HCT116 (cell line): ENCODE results near the gene SLC24A3. TPM values are rescaled to one million over a fixed set of nuclear protein-coding genes. Genes with fewer than 3 reads are reported as not detected.

ENCODE experiments used
- ATAC-seq: fragments of 200-7000 bp; cut with Tn5 transposase; 2 replicates; pipeline ENCODE4 v1.9.1; 2020; ENCODE audit warnings: mild to moderate bottlenecking, moderate library complexity
- BruUV-seq: library from RNA; stranded (reverse); fragments of 400-500 nt; replicated peaks from 2 replicates; lab custom pipeline; 2021; lab: Mats Ljungman, UMichigan
- CTCF ChIA-PET: fragments of 300-600 bp; sonication (Branson Sonifier 250); formaldehyde crosslinking; loops from one replicate; lab custom pipeline; 2021; ENCODE audit warnings: antibody characterized with exemption; lab: Charles Lee
- POLR2A ChIA-PET: fragments of 300-600, 350-600 bp; sonication (Branson Sonifier 250); formaldehyde crosslinking; loops from one replicate; lab custom pipeline; 2021; ENCODE audit warnings: antibody characterized with exemption; lab: Charles Lee
- RAD21 ChIA-PET, 2 experiments: fragments of 300-600 bp; sonication (Branson Sonifier 250); formaldehyde crosslinking; loops; one replicate each; lab custom pipeline; 2023; ENCODE audit warnings: low total read pairs in 2 of 2; ENCODE audit not compliant: uncharacterized antibody in 2 of 2, unreplicated experiment in 2 of 2, low non-redundant PET in 1 of 2; lab: Charles Lee
- DNase-seq: peaks from one replicate; pipeline ENCODE4 v3.0.0-alpha.2; 2010; ENCODE audit warnings: low read depth, low spot score
- H2AFZ ChIP-seq: fragments of 200-600 bp; shearing (Covaris generic), sonication (generic); 2 replicates; pipeline ENCODE4 v1.6.1; 2017; ENCODE audit warnings: low read depth, mixed run types, mixed read lengths, antibody characterized with exemption, low read length; ENCODE audit not compliant: poor library complexity, severe bottlenecking
- H3K27ac ChIP-seq: 2 replicates; pipeline ENCODE4 v1.5.1; 2012; ENCODE audit warnings: low read depth, low read length
- H3K27me3 ChIP-seq: fragments of 200-600 bp; sonication (generic); 2 replicates; pipeline ENCODE4 v1.6.1; 2016; ENCODE audit warnings: mixed run types, low read length, mixed read lengths; ENCODE audit not compliant: insufficient read depth
- H3K36me3 ChIP-seq, 2 experiments: fragments of 200-500 bp in 1 of 2; fragments of 200-600 bp in 1 of 2; sonication (Bioruptor generic) in 1 of 2; sonication (generic) in 1 of 2; 2 replicates each; pipeline versions ENCODE4 v1.5.1 to v1.6.1; 2014 to 2016; ENCODE audit warnings: low read length in 2 of 2, inconsistent platforms in 1 of 2, mixed read lengths in 1 of 2, mixed run types in 1 of 2; ENCODE audit not compliant: insufficient read depth in 2 of 2, control insufficient read depth in 1 of 2
- H3K4me1 ChIP-seq, 2 experiments: fragments of 200-600 bp in 1 of 2; sonication (generic) in 1 of 2; 2 replicates each; pipeline versions ENCODE4 v1.5.1 to v1.6.1; 2012 to 2017; ENCODE audit warnings: low read length in 2 of 2, inconsistent platforms in 1 of 2, mild to moderate bottlenecking in 1 of 2, mixed read lengths in 1 of 2, mixed run types in 1 of 2, moderate library complexity in 1 of 2; ENCODE audit not compliant: insufficient read depth in 2 of 2, control insufficient read depth in 1 of 2
- H3K4me2 ChIP-seq: fragments of 200-600 bp; sonication (generic); 2 replicates; pipeline ENCODE4 v1.6.1; 2017; ENCODE audit warnings: mixed run types, low read length, mixed read lengths
- H3K4me3 ChIP-seq, 2 experiments: fragments of 200-600 bp in 1 of 2; sonication (generic) in 1 of 2; replicated peaks in 1 of 2; 2 replicates each; pipeline ENCODE4 v1.5.1; 2011 to 2016; ENCODE audit warnings: low read length in 2 of 2, control low read depth in 1 of 2, low read depth in 1 of 2, mild to moderate bottlenecking in 1 of 2, mixed read lengths in 1 of 2, mixed run types in 1 of 2
- H3K79me2 ChIP-seq: fragments of 200-600 bp; sonication (generic); 2 replicates; pipeline ENCODE4 v1.6.1; 2017; ENCODE audit warnings: mild to moderate bottlenecking, mixed run types, low read length, moderate library complexity, mixed read lengths; ENCODE audit not compliant: insufficient read depth
- H3K9ac ChIP-seq: fragments of 200-600 bp; sonication (generic); 2 replicates; pipeline ENCODE4 v1.6.1; 2016; ENCODE audit warnings: low read length, mixed read lengths
- H3K9me2 ChIP-seq: fragments of 200-600 bp; sonication (generic), shearing (Covaris generic); 2 replicates; pipeline ENCODE4 v1.6.1; 2017; ENCODE audit warnings: mixed run types, mild to moderate bottlenecking, moderate library complexity; ENCODE audit not compliant: insufficient read depth
- H3K9me3 ChIP-seq, 2 experiments: fragments of 200-500 bp in 1 of 2; fragments of 200-600 bp in 1 of 2; sonication (Bioruptor generic) in 1 of 2; sonication (generic) in 1 of 2; 2 replicates each; pipeline ENCODE4 v1.6.1; 2014 to 2017; ENCODE audit warnings: low read length in 2 of 2, mixed read lengths in 2 of 2, inconsistent platforms in 1 of 2, low read depth in 1 of 2, mild to moderate bottlenecking in 1 of 2, mixed run types in 1 of 2, moderate library complexity in 1 of 2; ENCODE audit not compliant: control insufficient read depth in 1 of 2, insufficient read depth in 1 of 2
- H4K20me1 ChIP-seq: fragments of 200-600 bp; sonication (generic), shearing (Covaris generic); 2 replicates; pipeline ENCODE4 v1.6.1; 2017; ENCODE audit warnings: mixed run types, mild to moderate bottlenecking, moderate library complexity; ENCODE audit not compliant: insufficient read depth
- CTCF ChIP-seq, 3 experiments: fragments of 200-600 bp in 1 of 3; sonication (generic) in 1 of 3; IDR thresholded peaks in 2 of 3; conservative IDR thresholded peaks in 1 of 3; 2 replicates each; pipeline ENCODE4 v1.5.1; 2012 to 2017; ENCODE audit warnings: low read depth in 2 of 3, low read length in 2 of 3, antibody characterized with exemption in 1 of 3, borderline replicate concordance in 1 of 3, control low read depth in 1 of 3, mild to moderate bottlenecking in 1 of 3, mixed read lengths in 1 of 3, mixed run types in 1 of 3, moderate library complexity in 1 of 3; ENCODE audit not compliant: insufficient read depth in 1 of 3
- EGR1 ChIP-seq: IDR thresholded peaks from 2 replicates; pipeline ENCODE4 v1.6.1; 2012; ENCODE audit warnings: low read depth
- EZH2 ChIP-seq: fragments of 200-600 bp; sonication (generic); IDR thresholded peaks from 2 replicates; pipeline ENCODE4 v1.6.1; 2017; ENCODE audit warnings: antibody characterized with exemption, mixed run types
- FOSL1 ChIP-seq: IDR thresholded peaks from 2 replicates; pipeline ENCODE4 v1.6.1; 2012; ENCODE audit warnings: low read depth
- JUND ChIP-seq: IDR thresholded peaks from 2 replicates; pipeline ENCODE4 v1.6.1; 2012
- POLR2AphosphoS5 ChIP-seq: IDR thresholded peaks from 2 replicates; pipeline ENCODE4 v1.6.1; 2011; ENCODE audit warnings: mild to moderate bottlenecking, low read depth, low read length, moderate library complexity
- SP1 ChIP-seq: IDR thresholded peaks from 2 replicates; pipeline ENCODE4 v1.6.1; 2012; ENCODE audit warnings: low read depth
- YY1 ChIP-seq: IDR thresholded peaks from 2 replicates; pipeline ENCODE4 v1.6.1; 2011; ENCODE audit warnings: low read length, low read depth, moderate library complexity, mild to moderate bottlenecking; ENCODE audit not compliant: insufficient replicate concordance; ENCODE audit errors: extremely low read depth
- ZNF274 ChIP-seq: fragments of 200-500 bp; sonication (Bioruptor generic); IDR thresholded peaks from 2 replicates; pipeline ENCODE4 v1.6.1; 2014; ENCODE audit warnings: mild to moderate bottlenecking, low read depth, low read length, inconsistent platforms
- intact Hi-C: fragments of 100-400 bp; cut with micrococcal nuclease; formaldehyde crosslinking; loops from 2 replicates; pipeline ENCODE4 v1.10.0; 2022
- total RNA-seq: library from RNA; stranded (reverse); gene quantifications from one replicate; pipeline ENCODE4 v1.2.1, GENCODE V29; 2021; ENCODE audit not compliant: unreplicated experiment

SLC24A3 gene
- total RNA-seq, 1 experiment from 2014 or later, result not detected

GRCh38 chr20:19515074-19515473 lies 302.6 kb downstream of the SLC24A3 start:
- H3K4me1 ChIP-seq, result no peaks in the 10 kb centered on the region
- intact Hi-C loops, result no loop called here
- no peaks in the 10 kb centered on the region for H3K36me3 ChIP-seq
- no peak for DNase-seq
- H3K27ac ChIP-seq, result no peak overlapping the region
- H3K4me3 ChIP-seq, result no peak overlapping the region
- BruUV-seq, result no TSS peak
- no peaks in the 10 kb centered on the region for H3K9me3 ChIP-seq
- H3K9me2 ChIP-seq, result no peaks in the 10 kb centered on the region
- TF ChIP-seq YY1, result no peak
- H3K4me2 ChIP-seq, result no peak overlapping the region
- ATAC-seq, result no peak
- no peak overlapping the region for H3K9ac ChIP-seq
- POLR2A ChIA-PET, result no interaction called here
- CTCF ChIA-PET, result no interaction called here
- RAD21 ChIA-PET, result no interaction called here
- no peaks in the 10 kb centered on the region for H3K79me2 ChIP-seq
- no peaks in the 10 kb centered on the region for H3K27me3 ChIP-seq
- no peaks in the 10 kb centered on the region for H4K20me1 ChIP-seq
- no peak overlapping the region for H2AFZ ChIP-seq

GRCh38 chr20:19519466-19519865 lies 307.0 kb downstream of the SLC24A3 start:
- POLR2A ChIA-PET, result no interaction called here
- no TSS peak for BruUV-seq
- intact Hi-C loops, result no loop called here
- H3K4me2 ChIP-seq, result no peak overlapping the region
- no peak overlapping the region for H3K9ac ChIP-seq
- H3K4me1 ChIP-seq, result no peaks in the 10 kb centered on the region
- H4K20me1 ChIP-seq, result no peaks in the 10 kb centered on the region
- CTCF ChIA-PET, result no interaction called here
- H3K9me3 ChIP-seq, result no peaks in the 10 kb centered on the region
- RAD21 ChIA-PET, result no interaction called here
- no peaks in the 10 kb centered on the region for H3K36me3 ChIP-seq
- H3K9me2 ChIP-seq, result no peaks in the 10 kb centered on the region
- DNase-seq (no peak), ATAC-seq (no peak)
- H3K4me3 ChIP-seq, result no peak overlapping the region
- H3K27me3 ChIP-seq, result no peaks in the 10 kb centered on the region
- TF ChIP-seq SP1 (no peak), ZNF274 (no peak), FOSL1 (no peak), JUND (no peak), CTCF (IDR thresholded peaks at IDR 0.05 in 2 of 3, conservative IDR thresholded peaks at IDR 0.05 in 1 of 3; ENCODE audit: borderline replicate concordance in 1 of 3, insufficient read depth in 1 of 3, low read depth in 2 of 3, low read length in 2 of 3) (no peak), EZH2 (no peak), EGR1 (no peak), POLR2AphosphoS5 (no peak)
- no peaks in the 10 kb centered on the region for H3K79me2 ChIP-seq
- no peak overlapping the region for H3K27ac ChIP-seq
- no peak overlapping the region for H2AFZ ChIP-seq
